HG03066 (cell line): ENCODE data around the gene STARD10.
"Not testable (repeated sequence)": the region's sequence is repeated elsewhere in the genome, so short reads cannot be mapped to it uniquely, and the experiment has no call there.

Experiments used
- ATAC-seq: cut with Tn5 transposase; IDR thresholded peaks from one replicate; pipeline ENCODE4 v1.9.1; 2021; ENCODE audit warnings: low read depth; ENCODE audit not compliant: unreplicated experiment

The STARD10 gene, protein sequence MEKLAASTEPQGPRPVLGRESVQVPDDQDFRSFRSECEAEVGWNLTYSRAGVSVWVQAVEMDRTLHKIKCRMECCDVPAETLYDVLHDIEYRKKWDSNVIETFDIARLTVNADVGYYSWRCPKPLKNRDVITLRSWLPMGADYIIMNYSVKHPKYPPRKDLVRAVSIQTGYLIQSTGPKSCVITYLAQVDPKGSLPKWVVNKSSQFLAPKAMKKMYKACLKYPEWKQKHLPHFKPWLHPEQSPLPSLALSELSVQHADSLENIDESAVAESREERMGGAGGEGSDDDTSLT

DNA sequence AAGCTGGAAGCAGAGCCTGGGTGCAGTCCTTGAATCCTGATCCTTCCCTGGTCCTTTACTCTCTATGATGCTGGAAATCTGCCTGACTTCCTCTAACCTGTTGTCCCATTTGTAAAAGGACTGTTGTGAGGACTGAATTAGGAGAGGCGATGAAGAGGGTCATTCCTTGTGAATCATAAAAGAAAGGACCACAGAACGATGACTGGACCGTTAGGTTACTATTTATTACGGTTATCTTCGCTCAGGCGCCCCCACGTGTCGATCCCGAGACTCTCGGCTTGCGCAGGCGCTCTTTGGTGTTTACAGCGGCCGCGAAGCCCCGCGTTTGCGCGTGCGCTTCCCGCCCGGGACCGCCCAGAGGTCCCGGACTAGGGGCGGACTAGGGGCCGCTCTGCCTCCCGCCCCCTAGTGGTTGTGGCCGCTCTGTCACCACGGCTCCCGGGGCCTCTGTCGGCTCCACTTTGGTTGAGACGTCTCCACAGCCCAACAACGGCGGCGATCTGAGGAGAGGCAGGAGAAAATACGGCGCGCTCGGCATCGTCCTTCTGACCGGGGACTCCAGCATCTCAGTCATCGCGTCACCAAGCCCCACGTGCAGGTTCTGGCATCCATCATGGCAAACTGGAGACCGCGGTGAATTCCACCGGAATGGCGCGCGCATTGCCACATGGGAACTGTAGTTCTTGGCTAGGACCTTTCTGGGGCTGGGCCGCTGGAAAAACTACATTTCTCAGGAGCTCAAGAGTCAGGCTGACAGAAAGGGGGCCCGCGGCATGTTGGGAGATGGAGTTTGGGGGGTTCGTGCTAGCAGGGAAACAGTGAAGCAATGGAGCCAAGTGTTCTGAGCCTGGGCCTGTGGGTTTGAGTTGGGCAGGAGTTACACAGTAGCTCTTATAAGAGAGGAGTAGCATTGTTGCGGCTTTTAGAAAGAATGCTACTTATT, at the start of gene STARD10:
TSS of gene STARD10 (minus strand) at position 623 of the 943 bp plus-strand sequence. CDS start 12,866 bp downstream, outside the sequence.
- peak; percentile 90 for ATAC-seq

DNA sequence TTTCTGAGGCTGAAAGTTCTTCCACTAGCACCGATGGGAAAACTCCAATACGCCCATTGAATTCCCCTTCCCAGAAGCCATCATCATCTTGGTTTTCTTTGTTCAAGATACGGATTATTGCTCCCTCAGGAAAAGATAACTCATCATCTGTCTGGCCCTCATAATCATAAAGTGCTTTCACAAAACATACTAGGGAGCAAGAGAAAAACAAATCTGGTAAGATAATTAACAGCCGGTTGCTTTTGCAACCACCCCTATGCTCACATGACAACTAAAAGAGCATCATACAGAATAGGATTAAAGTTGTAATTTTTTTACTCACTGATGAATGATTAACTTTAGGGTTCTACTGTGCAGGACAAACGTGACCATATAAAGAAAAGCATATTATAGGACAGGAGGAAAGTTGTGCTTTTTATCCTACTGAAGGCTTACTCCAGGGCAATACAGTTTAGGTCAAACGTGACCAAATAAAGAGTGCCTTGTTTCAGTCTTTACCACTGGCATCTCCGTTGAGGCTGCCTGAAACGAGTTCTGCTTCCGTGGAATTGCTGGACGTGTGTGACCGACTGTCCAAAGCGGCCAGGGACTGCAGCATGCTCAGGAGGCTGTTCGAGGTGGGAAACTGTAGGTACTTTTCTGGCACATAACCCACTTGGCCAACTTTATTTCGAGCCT, 48.9 kb upstream of the STARD10 start:
- no peak for ATAC-seq

DNA sequence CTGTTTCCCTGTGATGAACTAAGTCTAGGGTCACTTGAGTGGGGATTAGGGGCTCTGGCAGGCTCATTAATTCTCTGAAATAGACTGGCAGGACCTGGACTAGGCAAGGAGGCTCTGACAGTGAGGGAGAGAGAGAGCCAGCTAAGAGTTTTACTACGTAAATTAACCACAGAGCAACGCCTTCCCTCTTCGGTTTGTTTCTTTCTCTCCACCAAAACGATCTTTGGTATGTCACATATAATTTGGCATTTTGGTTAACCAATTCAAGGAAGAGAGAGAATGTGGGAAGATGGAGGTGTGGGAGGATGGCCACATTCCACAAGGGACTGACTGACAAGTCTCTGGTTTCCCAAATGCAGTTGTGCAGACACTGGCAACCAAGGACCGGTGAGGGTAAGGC, 48.3 kb upstream of the STARD10 start:
- ATAC-seq: no peak

DNA sequence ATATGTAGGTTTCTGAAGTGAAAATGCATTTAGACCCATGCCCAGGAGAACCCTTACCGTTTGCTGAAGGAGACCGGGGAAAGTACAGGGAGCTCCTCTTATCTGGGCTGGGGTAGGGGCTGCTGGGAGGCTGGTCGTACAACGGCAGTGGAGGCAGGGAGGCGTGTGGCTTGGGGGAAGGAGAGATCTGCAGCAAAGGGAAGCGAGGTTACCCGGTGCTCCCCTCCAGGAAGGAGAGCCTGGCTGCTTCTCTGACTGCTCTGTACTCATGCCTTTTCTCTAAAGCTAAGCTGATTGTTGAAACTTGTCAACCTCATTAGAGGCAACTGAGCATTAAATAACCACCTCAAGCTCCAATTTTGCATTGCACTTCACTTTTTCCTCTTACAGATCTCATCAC, 47.5 kb upstream of the STARD10 start:
- no peak for ATAC-seq

DNA sequence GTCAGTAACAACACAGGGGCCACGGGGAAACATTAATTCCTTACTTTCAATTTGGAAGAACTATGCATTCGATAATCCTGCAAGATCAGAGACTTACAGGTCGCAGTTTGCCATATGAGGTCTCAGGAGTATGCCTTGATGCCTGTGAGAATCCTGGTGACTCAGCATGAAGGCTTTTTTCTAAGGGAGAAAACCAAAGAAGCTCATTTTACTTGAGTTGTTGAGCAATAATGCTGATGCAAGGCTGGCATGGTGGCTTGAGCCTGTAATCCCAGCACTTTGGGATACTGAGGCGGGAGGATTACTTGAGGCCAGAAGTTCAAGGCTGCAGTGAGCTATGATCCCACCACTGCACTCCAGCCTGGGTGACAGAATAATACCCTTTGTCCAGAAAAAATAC, 46.9 kb upstream of the STARD10 start:
- no peak for ATAC-seq

DNA sequence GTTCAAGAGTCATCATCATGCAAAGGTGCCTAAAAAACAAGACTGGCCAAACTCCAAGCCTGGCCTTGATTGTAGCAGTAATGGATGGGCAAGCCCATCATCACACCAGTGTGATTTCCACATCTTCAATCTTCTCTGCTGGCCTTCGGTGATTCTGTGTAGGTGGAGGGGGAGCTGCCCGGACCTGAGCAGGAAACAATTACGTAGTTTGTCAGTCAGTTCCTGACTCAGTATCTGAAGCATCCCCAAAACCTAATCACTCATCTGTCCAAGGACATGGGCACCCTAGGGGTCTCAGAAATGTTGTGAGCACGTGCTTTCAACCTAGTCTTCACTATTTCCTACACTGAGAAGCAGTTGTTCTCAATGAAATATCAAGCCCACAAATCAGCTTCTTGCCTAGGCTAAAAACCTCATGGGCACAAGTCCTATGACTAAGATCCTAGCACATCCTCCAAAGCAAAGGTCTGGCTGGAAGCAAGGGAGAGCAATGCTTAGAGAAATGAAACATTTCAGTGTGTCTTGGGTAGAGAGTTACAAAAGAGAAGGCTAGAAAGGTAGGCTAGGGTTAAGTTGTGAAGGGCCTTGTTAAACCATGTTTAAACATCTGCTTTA, 45.0 kb upstream of the STARD10 start:
- ATAC-seq: no peak

DNA sequence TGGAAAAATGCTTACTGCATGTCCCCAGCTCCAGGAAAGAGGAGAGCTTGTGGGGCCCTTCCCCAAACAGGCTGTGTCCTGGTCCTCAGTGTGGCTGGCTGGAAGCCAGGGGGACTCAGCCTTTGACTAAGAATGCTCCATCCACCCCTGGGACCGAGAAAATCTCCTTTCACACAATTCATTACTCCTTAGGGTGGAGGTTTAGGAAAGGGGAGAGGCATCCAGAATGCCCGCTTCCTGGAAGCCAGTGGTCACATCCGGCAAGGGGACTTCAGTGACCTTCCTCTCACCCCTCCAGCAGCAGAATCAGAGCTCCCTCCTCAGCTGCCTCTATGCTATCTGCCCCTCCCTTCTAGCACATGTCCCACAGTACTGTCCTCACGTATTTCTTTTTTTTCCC, 42.3 kb upstream of the STARD10 start:
- no peak for ATAC-seq

DNA sequence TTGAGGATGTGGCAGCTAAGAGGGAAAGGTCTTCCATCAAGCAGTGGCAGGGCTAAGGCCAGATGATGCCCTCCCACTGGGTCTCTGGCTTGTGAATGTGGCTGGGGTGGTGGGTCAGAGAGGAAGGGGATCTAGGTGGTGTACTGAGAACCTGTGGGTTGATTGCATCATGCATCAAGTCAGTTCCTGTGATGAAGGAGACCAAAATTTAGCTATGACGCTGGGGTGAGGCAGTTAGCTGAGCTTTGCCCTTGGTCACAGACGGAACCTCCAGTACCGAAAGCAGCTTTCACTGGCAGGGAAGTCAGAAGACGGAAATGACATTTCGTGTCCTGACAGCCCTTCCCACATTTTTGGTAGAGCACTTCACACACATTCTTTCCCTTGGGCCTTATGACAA, 41.1 kb upstream of the STARD10 start:
- ATAC-seq: no peak

DNA sequence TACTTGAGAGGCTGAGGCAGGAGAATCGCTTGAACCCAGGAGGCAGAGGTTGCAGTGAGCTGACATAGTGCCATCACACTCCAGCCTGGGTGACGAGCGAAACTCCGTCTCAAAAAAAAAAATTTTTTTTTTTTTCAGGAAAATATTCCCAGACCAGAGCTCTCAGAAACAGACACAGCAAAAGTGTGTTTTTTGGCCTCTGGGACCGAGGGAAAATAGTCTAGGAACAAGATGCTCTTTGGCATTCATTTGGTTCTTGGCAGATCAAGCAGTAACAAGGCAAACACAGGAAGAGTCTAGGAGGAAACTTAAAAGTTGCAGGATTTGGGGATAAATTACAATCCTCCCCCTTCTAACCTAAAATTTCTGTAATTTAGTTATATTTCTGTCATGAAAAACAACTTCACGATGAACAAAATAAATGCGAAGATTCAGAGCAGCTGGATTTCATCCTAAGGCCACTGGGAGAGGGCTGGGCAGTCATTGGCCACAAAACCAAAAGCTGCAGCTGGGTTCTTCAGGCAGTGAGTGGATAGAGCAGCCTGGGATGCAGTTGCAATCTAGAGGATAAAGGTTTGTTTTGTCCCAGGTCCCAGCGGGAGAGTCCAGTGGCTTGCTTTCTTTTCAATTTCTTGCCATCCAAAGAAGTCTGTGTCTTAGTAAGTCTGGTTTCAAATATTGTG, 40.1 kb upstream of the STARD10 start:
- no peak for ATAC-seq

DNA sequence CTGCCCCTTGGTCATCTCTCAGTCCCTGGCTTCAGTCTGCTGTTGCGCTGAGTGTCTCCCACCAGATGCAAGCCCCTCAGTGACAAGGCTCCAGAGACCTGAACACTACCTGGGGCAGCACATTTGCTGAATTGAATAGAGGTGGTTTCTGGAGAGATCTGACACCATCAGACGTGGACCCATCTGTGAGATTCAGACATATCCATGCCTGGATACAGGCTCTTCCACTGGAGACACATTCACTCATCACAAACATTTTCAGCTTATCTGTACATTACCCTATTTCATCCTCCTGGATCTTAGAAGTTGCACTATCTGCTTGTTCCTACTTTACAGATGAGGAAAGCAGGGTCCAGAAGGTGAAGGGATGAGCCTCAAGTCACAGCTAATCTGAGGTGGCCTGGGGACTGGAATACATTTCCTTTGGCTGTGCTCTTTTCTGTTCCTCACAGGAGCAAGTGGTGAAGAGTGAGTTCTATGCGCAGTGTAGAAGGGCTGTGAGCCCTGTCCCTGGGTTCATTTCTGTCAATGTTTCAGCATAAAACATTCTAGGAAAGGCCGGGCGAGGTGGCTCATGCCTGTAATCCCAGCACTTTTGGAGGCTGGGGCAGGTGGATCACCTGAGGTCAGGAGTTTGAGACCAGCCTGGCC, 39.4 kb upstream of the STARD10 start:
- no peak for ATAC-seq

DNA sequence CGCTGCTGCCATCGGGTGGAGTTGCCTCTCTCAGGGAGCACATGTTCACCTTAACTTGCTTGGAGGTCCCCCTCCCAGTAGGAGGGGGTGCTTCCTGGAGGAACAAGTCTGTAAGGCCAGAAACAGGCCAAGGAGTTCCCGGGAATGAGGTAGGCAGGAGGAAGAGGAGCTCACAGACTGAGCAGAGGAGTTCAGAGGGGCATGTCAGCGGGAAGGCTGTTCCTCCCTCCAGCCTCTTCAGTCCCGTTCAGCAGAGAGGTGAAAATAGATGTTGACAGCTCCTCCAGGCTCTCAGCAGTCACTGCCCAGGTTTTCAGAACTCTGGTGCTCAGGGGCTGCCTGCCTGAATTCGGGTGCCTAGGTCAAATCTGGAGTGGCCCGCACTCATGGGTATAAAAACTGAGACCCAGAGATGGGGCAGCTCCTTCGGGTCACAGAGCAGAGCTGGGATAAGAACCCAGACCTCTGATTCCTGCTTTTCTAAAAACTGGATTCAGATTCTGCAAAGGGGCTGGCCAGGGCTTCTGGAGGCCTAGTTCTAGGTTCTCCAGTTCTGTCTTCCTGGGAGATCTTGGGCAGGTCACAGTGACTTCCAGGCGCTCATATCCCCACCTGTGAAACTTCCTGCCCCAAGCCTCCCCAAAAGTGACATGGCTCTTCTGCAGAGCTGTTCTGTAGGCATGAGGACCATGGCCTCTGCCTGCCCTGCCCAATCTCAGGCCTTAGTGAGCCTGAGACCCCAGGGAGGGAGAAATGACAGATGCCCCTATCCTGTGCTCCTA, 38.6 kb upstream of the STARD10 start:
- no peak for ATAC-seq

DNA sequence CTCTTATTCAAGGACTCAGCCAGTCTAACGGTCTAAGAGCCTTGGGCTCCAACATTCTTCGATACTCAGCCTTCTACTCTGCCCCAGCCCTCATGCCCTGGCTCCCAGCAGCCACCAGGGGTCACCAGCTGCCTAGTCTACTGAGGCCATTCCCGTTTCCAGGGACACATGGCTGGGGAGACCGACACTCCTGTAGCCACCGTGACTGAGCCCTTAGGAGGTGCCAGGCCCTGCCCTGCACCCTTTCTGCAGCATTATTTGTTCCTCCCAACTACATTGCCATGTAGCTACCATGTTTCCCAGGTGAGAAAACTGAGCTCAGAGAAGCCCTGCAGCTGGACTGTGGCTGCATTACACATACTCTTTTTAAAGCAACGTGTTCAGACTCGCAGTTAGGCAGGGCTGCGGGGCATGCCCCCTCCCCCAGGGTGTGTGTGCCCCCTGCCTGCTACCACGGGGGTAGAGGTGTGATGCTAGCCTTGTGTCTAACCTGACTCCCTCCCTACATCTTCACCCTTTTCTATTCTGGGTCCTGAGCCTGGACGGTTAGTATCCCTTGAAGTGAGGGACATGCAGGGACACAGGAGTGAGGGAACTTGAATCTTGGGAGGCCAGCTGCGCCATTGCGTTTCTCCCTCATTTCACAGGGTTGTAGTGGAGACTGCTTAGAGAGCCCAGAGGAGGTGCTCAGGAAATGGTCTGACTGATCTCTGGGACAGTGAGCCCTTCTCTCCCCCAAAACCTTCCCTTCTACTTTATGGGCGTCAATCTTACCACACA, 37.9 kb upstream of the STARD10 start:
- no peak for ATAC-seq

DNA sequence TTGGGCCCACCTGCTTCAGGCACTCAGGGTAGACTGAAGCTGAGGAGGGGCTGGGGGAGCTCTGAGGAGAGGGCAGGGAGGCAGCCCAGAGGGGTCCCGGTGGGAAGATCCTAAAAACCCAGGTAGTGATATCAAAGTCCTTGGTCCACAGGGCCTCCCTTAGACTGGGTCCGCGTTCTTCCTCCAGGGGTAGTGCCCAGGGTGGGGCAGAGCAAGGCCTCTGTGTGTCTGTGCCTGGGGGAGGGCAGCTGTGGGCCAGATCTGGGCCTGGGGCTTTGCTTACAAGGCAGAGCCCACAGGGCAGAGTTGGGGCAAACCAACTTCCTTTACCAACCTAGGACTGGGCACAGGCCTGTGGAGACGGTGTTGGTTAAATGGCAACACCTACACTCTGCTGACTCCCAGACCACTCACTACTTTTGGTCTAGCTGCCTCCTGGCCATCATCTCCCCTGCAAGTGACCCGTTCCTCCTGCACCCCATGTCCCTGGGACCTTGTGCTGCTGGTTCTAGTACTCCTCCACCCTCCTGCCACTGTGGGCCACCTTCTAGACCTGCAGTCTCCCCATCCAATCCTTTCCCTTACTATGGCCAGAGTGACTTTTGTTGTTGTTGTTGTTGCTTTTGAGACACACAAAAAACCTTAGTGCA, 36.2 kb upstream of the STARD10 start:
- ATAC-seq: no peak

DNA sequence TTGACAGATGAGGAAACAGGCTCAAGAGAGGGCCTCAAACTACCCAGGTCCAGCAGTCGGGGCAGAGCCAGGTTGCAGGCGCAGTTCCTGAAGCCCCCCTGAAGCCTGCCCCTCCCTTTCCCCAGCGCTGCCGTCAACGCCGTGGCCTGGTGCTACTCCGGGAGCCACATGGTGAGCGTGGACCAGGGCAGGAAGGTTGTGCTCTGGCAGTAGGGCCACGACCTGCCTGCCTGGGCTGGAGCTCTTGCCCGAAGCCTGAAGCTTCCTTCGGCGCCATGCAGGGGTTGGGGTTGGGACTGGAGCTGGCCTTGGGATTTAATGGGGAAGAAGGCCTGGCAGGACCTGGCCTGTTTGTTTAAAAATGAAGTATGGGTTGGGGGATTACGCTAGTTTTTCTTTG, 35.3 kb upstream of the STARD10 start:
- ATAC-seq: no peak

DNA sequence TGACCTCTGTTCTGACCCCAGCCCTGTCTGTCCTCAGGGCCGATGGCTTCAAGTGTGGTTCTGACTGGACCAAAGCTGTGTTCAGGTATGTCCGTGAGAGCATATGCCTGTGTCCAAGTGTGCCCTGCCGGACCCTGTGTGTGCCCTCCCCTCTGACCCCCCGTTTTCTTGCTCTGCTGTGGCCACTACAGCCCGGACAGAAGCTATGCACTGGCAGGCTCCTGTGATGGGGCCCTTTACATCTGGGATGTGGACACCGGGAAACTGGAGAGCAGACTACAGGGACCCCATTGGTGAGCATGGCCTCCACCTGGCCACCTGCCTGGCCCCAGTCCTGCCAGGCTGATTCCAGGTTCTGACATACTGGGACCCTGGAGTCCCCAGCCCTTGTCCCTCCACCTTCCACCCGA, 34.9 kb upstream of the STARD10 start:
- no peak for ATAC-seq

DNA sequence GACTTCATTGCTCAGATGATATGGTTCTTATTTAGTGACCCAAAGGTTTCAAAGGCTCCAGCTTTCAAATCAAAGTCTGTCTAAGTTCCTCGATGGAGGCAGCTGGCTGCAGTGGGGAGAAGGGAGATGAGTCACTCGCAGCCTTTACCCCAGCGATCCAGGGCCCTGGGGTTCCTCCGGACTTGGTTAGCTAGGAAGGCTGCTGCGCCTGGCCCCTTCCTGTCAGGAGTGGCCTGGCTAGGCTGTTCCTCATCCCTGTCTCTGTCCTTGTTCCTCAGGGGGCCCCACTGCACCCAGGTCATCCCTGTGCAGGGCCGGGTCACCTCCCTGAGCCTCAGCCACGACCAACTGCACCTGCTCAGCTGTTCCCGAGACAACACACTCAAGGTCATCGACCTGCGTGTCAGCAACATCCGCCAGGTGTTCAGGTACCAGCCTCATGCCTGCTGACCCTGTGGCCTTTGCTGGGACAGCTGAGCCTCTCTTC, 34.3 kb upstream of the STARD10 start:
- ATAC-seq: no peak

DNA sequence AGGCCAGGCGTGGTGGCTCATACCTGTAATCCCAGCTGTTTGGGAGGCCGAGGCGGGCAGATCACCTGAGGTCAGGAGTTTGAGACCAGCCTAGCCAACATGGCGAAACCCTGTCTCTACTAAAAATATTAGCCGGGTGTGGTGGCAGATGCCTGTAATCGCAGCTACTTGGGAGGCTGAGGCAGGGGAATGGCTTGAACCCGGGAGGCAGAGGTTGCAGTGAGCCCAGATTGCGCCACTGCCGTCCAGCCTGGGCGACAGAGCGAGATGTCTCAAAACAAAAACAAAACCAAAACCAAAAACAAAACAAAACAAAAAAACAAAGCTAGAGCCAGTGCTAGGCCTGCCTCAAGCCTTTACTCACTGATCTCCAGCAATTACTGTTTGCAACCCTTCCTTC, 33.8 kb upstream of the STARD10 start:
- ATAC-seq: not testable (repeated sequence)
